HG03025 (cell line): ENCODE results near the gene VDR.

ENCODE experiments used
- ATAC-seq: cut with Tn5 transposase; IDR thresholded peaks from one replicate; pipeline ENCODE4 v1.9.1; 2021; ENCODE audit warnings: mild to moderate bottlenecking, moderate library complexity; ENCODE audit not compliant: unreplicated experiment, low FRiP score

VDR gene

DNA sequence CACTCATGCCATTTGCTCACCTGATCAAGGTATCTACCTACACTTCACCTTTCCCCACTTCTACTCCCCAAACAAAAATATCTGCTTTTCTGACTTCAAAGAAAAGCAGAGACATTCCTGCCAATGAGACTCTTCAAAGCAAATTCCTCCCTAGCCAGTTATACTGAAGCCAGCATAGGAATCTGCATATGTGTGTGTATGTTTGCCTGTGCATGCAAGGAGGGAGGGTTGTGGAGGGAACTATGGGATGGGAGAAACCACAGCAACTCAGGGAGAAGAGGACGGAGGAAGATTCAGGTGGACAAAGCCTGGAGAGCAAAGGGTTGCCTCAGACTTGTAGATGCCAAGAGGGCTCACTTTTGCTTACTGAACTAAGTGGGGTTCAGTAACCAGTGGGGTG, 26.4 kb upstream of the VDR start:
- no peak for ATAC-seq

DNA sequence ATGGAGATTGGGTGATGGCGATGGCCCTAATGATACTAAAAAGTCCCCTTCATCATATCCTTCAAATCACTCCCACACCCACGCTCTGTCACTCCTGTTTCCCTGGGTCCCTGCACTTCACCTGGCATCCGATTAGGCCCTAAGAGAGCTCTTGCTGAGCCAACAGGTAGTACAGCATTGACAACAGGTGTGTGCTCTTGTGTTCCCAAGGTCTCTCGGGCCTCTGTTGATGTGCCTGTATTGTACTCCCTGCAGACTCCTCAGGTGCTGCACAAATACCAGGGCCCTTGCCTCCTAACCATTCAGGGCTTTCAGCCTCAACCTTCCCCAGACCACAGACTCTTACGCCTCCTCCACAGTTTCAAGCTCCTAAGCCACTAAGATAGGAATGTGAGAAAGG, 25.8 kb upstream of the VDR start:
- ATAC-seq: no peak

DNA sequence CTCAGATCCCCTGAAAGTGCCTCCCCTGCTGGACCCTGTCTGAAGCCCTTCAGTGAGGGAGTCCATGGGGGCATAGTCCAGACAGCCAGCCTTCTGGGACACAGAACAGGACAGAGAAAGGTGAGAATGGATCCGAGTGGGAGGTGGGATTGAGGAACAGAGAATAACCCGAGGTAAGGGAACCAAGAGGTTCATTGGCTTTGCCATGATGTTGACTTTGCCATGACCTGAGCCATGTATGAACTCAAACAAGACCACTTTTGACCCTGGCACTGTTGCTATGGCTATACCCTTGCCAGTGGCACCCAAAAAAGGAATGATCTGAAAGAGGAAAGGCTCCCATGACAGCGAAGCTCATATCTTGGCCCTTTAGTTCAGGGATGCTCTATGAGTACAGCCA, 22.6 kb upstream of the VDR start:
- ATAC-seq: no peak

DNA sequence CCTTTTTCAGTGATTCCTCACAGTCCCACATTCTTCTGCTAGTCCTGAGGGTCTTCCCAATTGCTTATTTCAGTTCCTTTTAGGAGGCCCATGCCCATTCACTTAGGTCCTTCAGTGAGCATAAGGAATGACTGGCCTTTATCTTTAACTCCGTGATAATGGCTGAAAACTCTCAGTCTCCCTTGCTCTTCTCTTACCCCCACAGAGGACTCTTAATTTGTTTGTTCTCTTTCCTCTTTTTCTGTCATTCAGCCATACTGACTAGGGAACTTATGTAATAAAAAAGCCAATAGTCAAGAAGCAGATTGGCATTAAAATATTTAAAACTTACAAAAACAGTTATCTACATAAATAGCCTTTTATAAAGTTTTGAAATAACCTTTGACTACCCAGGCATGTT, 17.1 kb upstream of the VDR start:
- no peak for ATAC-seq

DNA sequence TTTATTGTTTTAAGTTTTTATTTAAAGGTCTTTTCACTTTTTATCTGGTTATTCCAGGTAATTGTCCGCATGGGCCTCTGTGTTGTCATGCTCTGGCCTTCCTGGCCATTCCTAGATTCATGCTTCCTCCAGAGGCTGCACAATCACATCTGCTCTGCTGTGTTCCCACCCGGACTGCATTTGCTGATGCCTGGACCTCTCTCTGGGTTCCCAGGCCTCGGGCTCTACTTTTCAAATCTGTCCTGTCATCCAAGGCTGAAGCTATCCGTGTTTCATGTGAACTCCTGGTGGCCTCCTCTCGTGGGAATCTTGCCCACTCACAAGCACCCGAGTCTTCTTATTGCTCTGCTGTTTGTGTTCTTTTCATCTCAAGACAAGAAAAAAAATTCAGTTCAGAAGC, 16.1 kb upstream of the VDR start:
- no peak for ATAC-seq

DNA sequence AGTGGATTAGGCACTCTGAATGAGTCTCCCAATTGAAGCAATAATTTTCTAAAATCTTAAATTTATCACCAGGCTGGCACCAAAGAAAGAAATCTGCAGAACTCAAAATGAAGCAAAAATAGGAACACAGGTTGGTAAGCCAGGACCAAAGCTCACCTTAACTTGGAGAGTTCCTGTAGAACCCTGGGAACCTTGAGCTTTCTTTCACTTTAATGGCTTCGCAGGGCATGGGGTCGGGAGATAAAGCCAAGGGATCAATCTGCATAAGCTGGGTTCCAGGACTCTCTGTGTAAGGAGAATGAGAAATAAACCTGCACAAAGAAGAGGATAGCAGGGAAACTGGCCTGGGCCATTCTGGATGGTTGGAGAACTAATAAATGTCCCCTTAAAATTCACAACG, 8.3 kb upstream of the VDR start:
- no peak for ATAC-seq

DNA sequence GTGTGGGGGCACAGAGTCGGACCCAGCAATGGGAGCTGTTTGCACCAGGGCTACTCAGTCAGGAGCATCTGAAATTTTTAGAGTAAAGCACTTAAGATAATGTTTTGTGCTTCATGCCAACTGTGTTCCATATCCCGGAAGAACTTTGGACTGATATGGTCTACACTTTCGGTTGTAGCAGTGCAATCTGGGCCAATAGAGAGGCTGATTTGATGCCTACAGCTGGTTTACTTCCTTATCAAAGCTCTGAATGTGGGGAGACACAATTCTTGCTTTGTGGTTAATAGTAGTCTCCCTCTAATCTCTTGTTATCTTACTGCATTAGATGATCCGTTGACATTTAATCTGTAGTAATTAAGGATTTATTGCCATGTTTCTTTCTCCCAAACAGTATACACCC, 7.8 kb upstream of the VDR start:
- ATAC-seq: no peak

DNA sequence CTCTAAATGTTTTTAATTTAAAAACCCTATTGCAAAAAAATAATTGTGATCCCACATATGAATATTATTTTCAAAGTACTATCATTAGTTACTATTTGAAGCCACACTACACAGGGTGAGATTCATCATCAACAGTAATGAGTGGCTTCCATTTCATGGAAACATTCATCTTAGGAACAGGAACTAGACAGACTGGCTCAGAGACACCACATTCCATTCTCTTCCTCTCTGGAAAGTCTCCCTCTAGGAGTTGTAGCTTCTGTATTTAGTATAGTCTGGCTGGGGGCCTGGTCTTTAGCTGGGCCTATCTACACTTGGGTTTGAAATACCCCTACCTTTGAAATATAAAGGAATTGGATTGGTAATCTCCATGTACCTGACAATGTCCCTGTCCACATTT, 6.2 kb upstream of the VDR start:
- no peak for ATAC-seq

DNA sequence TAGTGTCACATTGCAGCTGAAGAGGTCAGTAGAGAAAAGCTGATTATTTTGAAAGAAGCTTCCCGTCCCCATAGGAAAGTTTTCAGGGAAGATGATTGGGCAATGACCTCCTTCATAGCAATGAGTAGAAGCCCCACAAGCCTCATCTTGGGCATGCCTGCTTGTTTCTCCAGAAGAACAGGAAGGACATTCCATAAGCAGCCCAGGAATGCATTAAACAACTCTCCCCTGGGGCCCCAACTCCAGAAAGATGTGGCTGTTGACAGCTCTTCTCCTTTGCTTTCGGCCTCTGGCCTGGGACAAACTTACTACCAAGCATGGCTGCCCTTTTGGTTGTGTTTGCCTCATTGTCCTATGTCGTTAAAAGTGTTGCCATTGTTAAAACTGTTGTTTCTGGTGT, 5.7 kb upstream of the VDR start:
- ATAC-seq: no peak

DNA sequence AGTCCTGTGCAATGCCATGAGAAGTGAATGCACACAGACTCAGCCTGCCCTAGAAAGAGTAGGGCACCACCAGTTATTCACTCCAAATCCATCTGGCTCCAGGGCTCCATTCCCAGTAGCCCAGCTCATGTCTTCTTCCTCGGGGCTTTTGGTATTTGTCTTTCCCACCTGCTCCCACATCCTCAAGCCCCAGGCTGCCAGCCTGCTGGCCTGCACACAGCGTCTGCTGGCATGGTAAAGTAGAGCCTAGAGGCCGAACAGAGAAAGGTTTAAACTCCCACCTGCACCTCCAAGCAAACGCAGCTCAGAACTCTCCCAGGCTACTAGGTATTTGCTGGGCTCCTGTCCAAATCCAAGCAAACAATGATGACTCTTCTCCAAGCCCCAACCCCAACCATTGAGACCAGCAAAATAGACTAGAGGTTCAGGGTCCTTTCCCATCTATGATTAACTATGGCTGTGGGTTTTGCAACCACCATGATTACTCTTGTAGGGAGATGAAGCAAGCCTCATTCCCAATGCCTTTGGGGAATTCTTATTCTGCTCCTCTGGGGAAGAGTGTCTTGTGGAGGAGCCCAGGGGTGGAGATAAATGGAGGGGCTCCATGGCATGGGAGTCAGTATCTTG, 5.2 kb upstream of the VDR start:
- no peak for ATAC-seq

DNA sequence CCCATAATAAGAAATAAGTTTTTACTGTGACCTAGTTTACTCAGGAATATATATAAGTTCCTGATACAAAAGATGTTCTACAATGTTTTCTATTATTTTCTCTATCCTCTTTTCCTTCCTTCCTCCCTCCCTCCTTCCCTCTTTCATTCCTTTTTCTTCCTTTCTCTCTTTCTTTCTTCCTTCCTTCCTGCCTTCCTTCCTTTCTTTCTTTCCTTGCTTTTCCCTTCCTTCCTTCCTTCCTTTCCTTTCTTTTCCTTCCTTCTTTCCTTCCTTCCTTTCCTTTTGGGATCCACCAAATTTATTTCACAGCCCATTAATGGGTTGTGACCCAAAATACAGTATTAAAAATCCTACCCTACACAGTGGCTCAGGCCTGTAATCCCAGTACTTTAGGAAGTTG, 3.9 kb upstream of the VDR start:
- no peak for ATAC-seq

DNA sequence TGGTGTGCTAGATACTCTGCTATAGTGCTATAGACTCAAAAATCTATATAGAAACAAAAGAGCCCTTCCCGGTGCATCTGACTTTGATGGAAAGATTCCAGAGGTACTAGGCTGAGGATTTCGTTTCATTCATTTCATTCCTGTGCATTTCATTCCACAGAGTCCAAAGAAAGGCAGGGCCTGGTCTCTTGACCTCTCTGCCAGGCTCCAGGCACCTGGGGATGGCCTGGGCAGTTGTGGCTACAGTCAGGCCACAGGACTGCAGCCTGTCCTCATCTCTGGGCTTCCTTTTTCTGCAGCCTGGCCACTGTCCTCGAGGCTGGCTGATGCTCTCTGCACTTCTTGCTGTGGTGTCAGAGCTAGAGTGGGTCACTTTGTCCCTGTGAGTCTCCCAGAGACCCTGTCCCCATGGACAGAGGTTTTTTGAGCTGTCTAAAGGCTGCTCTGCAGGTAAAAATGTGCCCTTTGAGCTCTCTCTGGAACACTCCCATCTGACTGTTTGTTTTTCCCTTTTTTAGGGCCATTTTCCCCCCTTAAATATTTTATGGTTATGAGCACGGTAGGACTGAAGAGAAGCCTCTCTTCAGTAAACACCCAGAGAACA, 3.2 kb upstream of the VDR start:
- no peak for ATAC-seq

DNA sequence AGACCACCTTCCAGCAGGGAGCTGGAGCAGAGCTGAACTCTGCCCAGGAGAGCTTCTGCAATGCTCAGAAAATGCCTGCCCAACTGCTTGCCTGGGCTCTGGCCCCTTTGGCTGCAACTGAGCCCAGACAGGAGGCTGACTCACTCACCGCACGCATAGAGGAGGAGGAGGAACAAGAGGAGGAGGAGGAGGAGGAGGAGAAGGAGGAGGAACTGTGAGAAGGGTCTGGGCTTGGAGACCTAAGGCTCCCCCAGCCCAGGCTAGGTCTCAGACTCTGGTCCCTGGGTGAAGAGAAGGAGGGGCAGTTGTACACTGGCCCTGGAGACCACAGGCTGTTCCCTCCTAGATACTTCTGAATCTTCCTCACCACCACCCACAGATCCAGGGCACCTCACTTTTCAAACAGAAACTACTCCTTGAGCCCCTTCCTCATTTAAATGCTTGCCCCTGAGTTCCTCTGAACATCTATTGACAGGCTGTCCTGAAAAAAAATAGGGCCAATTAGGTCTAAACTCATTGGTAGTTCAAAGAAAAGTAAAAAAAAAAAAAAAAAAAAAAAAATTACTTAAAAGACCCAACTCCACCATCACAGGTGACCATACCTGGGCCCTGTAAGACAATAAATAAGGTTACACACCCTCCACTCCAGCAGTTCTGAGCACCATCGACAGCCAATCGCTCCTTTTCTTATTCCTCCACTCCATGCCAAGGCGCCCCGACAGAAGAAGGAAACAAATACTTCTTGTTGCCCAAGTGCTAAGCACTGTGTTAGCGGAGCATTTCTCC, 674 bp downstream of the VDR start:
- ATAC-seq: no peak

DNA sequence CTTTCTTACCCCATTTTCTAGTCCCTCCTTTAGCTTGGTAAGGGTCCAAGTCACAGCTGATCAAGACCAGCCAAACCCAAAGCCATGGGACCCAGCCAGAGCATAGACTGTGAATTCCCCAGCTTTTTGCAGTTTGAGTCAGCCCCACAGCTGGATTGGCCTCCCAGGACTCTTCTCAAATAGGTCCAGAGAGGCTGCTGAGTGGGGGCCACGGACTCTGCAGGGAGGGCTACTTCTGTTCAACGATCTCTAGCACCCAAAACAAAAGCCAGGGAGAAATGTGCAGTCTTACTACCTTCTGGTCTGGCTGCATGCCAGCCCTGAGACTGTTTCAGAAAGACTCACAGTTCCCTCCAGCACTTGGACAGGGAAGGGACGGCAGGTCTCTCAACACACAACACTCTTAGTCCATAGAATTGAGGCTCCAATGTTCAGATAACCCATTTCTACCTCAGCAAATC, 1.6 kb downstream of the VDR start:
- no peak for ATAC-seq

DNA sequence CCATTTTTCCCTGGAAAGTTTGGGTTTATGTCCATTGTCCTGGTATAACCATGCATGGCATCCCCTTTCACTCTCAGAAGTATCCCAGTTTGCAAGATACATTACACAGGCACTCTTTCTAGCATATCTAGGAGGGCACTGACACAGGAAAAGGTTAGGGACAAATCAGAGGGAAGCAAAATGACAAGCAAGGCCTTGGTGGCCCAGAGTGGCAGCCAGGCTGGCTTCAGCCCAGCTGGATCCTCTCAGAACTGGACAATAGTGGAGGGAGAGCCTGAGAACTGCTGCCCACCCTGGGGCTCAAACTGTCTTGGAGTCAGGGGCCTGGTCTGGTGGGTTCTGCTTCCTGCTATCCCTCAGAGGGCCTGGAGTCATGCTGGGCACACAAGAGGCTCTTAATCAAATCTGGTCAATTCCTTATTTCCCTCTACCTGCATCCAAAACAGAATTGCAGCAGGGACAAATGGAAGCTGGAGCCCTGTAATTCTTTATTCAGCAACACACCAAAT, 2.6 kb downstream of the VDR start:
- ATAC-seq: no peak

DNA sequence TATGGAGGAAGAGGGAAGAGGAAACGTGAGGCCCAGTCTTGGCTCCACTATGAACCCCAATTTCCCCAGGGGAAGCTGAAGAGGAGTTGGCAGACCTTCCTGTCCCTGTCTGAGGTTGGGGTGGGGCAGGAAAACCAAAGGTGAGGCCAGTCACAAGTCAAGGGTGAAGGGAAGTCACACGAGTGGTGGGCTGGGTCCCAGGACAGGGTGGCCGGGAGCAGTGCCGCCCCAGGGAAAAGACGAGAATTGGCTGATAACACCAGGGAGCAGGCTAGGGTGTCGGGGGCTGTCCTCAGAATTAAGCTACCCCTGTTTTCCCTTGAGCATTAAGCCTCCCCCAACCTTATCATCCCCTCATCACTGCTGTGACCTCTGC, 3.1 kb downstream of the VDR start:
- ATAC-seq: no peak

DNA sequence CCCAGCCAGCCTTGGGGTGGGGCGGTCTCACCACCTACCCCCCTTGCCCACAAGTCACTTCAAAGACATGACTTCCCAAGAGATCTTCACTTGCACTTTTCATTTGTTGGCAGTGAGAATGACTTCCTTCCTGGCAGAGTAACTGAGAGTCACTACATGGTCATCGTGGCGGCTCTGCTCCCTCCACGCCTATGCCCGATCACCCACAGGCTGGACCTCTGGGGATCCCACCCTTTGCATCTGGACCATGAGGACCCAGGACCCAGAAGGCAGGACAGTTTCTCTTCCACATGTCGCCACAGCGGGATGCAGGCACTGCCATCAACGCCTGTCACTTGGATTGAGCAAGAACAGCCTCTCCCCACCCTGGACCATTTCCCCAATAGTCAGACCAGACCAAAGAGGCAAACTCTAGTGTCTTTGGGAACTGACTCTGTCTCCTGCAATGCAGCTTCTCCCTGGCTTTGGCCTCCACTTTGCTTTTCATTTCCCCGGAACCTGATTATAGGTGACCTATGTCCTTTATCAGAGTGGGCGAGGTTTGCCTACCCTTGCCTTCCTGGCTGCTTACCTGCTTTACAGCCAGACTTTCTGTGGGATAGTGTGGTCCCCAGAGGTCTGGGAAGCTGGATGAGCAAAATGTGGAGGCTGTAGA, 3.6 kb downstream of the VDR start:
- no peak for ATAC-seq

DNA sequence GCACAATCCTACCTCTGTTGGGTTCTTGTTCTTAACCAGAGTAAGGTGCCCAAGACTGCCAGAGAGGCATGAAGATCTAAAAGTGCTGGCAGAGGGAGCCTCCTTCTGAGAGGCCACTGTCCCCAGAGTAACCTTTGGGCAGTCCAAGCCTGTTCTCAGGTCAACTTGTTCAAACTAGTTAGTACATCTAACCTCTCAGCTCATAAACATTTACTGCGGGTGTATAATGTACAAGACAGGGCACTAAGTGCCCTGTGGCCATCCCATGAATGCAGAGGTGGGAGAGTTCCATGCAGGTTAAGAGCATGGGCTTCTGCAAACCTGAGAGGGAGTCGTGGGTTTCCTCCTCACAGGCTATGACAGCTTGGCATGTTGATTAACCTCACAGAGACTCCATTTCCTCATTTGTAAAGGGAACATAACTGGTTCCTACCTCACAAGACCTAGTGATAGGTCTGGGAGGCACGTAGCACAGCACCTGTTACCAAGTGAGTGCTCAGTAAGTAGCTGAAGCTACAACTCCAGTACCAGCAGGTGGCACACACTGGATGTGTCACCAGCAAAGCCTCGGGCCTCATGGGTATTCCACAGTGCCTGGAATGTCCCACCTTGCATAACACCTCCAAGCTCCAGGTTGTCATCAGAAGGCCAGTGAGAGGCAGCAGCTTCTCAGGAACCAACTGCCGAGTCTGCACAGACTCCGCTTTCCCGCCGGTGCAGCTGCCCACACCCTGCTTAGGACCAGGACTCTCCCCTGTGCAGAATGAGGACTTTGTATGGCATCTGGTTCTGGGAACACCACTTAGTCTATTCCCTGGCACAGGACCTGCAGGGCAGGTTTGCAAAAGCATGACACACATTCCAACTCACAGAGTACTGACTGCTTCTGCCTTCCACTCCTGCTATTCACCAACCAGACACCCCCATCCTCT, 4.4 kb downstream of the VDR start:
- no peak for ATAC-seq

DNA sequence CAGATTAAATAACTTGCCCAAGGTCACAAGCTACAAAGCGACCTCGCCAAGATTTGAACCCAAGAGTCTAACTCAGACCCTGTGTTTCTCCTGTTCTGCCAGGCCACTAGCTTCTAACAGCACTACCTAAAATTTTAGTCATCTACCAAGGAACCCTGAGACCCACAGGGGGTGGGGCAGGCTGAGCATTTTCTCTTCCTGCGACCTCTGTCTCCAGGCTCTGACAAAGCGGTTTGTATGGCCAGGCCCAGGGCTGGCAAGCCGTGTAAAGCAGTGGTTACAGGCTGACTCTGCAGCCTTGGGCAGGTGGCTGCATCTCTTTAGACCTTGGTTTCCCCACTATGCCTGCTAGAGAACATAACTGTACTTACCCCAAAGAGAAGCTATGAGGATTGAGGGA, 5.3 kb downstream of the VDR start:
- no peak for ATAC-seq

DNA sequence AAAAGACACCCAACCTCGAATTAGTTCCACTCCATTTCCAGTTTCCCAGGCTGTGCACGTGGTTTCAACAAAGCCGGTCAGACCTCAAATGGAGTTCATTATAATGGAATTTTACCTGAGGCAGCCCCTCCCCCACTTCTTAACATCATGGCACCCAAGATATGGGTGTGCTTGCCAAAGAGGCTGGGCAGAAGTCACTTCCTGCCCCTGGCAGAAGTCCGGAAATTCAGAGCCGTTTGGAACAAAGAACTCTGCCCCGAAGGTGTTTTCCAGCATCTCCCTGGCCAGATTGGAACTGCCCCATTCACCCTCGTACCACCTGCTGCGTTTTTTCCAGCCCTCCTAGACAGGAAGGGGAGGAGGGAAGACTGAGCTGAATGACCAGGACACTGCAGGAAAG, 8.2 kb downstream of the VDR start:
- ATAC-seq: no peak
